HG03432 (cell line): ENCODE measurements around the gene CDKAL1.
"Not testable (repeated sequence)": the region's sequence is repeated elsewhere in the genome, so short reads cannot be mapped to it uniquely, and the experiment has no call there.

ENCODE experiments used
- ATAC-seq: cut with Tn5 transposase; IDR thresholded peaks from one replicate; pipeline ENCODE4 v1.9.1; 2021; ENCODE audit warnings: mild to moderate bottlenecking, moderate library complexity; ENCODE audit not compliant: unreplicated experiment

CDKAL1 gene

DNA sequence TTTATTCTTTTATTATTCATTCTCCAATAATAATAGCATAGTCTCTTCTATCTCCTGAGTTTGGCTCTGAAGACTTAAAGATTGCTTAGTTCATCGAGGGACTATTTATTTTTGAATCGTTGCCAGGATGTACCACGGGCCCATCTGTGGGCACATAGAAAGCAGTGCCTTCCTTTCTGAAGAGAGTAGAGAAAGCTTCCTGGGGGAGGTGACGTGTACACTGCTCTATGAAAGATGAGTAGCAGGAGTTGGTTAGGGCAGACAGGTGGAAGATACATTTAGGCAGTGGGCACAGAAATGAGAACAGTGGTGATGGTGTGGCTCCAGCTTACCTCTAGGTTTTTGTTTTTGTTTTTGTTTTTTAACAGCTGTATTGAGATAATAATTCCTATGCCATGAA, 98.4 kb downstream of the CDKAL1 start:
- no peak for ATAC-seq

DNA sequence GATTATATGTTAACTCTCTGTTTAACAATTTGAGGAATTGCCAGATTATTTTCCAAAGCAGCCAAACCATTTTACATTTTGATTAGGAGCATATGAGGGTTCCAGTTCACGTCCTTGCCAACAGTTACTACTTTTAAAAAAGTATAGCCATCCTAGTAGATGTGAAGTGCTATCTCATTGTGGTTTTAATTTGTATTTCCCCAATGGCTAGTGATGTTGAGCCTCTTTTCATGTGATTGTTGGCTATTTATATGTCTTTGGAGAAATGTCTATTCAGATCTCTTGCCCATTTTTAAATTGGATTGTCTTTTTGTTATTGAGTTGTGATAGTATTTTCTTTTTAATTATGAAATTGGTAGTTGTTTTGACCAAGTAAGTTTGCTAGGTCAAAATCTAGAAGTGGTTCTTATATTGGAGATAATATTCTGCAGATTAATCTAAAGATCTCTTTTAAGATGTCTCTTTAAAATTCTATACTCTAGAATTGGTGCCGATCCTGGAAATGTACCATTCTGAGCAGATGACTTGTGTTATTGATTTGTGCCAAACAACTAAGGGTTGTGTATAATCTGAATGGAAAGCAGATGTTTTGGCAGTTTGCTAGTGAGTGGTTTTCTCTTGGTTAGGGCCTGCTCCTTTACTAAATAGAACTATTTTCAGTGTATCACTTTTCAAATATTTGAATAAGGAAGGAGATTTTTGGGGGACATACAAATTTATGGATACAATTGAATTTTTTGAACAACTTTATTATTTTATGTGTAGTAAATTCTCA, 99.5 kb downstream of the CDKAL1 start:
- ATAC-seq: no peak

DNA sequence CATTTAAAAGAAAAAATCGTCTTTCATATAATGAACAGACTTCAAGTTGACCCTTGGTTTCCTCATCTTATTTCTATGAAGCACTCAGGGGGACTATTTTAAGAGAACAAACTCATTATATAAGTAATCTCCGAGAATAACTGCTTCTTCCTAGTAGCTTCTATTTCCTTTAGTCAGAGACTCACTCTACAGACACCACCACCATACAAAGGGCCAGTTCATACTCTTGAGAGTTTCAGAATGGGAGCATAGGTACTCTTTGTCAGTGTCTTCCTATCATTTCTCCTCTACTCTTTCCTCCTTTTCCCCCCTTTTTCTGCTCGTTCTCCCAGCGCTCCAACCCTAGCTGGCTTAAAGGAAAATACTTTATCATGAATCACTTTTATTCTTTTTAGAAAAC, 104.9 kb downstream of the CDKAL1 start:
- no peak for ATAC-seq

DNA sequence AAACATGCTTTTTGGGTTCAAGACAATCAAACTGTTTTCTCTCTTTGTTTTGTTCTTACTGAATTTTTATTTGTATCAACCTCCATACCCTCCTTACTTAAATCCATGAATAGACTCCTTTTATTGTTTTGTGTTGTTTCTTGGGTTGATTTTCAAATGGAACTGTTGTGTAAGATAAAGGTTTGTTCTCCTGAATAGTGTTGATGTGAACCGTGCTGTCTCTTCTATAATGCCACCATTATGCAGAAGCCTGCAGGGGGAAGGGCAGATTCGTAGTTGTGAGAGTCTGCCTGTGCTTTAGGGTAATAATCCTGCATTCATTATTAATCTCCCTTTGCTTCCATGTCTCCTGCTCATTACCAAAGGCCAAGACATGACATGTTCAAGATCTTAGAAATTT, 105.9 kb downstream of the CDKAL1 start:
- no peak for ATAC-seq

GRCh38 chr6:20642441-20642840, 108.2 kb downstream of the CDKAL1 start:
- no peak for ATAC-seq

- ATAC-seq: no peak
Observed at GRCh38 chr6:20644667-20645370, 110.6 kb downstream of the CDKAL1 start.

DNA sequence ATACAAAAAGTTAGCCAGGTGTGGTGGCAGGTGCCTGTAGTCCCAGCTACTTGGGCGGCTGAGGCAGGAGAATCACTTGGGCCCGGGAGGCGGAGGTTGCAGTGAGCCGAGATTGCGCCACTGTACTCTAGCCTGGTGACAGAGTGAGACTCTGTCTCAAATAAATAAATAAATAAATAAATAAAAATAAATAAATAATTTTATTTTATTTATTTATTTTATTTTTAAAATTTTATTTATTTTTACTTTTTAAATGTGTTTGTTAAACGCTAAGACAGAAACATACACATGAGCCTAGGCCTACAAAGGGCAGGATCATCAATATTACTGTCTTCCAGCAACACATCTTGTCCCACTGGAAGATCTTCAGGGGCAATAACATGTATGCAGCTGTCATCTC, 111.3 kb downstream of the CDKAL1 start:
- ATAC-seq: not testable (repeated sequence)

- ATAC-seq: no peak
Observed at GRCh38 chr6:20647585-20647984, 113.3 kb downstream of the CDKAL1 start.

DNA sequence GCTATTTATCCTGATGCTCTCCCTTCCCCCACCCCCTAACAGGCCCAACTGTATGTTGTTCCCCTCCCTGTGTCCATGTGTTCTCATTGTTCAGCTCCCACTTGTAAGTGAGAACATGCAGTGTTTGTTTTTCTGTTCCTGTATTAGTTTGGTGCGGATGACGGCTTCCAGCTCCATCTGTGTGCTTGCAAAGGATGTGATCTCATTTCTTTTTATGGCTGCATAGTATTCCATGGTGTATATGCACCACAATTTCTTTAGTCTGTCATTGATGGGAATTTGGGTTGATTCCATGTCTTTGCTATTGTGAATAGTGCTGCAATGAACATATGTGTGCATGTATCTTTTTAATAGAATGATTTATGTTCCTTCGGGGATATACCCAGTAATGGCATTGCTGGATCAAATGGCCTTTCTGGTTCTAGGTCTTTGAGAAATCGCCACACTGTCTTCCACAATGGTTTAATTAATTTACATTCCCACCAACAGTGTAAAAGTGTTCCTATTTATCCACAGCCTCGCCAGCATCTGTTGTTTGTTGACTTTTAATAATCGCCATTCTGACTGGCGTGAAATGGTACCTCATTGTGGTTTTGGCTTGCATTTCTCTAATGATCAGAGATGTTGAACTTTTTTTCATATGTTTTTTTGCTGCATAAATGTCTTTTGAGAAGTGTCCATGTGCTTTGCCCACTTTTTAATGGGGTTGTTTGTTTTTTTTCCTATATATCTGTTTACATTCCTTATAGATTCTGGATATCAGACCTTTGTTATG, 115.6 kb downstream of the CDKAL1 start:
- not testable (repeated sequence) for ATAC-seq

GRCh38 chr6:20652299-20653084, 118.2 kb downstream of the CDKAL1 start:
- ATAC-seq: no peak

DNA sequence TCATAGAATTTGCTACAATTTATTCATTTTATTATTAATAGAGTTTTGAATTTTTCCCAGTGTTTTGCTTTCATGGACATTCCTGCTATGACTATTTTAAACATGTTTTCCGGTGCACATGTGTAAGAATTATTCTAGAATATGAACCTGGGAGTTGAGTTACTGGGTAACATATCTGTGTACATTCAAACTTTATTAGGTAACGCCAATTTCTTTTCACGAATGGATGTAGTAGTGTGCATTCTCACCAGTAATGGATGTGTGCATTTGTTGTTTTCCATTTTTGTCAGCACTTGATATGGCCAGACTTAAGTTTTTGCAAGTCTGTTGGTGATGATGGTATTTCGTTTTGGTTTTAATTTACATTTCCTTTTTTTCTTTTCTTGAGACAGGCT, 118.8 kb downstream of the CDKAL1 start:
- no peak for ATAC-seq

DNA sequence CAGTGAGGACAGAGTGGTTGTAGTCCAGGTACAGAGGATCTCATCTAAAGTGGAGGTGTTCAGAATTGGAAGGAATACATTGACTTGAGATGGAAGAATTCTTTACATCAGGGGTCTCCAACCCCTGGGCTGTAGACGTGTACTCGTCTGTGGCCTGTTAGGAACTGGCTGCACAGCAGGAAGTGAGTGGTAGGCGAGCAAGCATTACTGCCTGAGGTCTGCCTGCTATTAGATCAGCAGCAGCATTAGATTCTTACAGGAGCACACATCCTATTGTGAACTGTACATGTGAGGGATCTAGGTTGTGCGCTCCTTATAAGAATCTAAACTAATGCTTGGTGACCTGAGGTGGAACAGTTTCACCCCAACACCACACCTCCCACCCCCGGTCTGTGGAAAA, 121.1 kb downstream of the CDKAL1 start:
- ATAC-seq: no peak

DNA sequence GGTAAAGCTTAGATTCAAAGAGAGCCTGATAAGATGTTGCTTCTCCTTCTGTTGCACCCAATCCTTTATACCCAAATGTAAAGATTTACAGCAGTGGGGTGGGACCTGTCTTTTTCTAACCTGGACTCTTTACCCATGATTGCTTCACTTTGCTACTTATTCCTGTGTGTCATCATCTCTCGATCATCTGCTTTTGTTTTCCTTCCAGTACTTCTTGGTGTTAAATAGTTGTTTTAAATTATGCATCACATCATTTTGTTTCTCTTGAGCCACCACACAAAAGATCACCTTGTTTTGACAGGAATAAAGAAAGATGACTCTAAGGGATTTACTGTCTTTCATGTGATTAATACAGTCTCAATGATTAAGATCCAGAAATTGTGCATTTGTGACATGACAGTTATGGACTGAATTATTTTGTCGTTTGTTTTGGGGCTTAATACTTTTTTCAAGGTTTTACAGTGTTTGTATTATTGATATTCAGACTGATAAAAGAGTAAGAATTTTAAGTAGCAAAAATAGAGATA, 123.1 kb downstream of the CDKAL1 start:
- no peak for ATAC-seq

- no peak for ATAC-seq
Observed at GRCh38 chr6:20658053-20658452, 123.8 kb downstream of the CDKAL1 start.

DNA sequence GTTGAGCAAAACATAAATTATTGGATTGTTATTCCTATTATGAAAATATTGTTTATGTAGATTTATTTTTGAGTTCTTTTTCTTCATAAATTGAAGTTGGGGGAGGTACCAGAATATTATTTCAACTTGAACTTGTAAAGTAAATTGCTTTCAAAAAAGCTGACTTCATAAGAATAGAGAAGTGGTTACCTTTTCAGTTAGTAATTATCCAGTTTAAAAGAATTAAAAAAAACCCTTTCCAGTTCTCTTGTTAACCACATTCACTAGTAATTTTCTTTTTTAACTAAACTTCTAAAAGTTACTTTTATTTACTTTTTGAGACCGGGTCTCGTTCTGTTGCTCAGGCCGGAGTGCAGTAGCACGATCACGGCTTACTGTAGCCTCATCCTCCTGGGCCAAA, 124.3 kb downstream of the CDKAL1 start:
- ATAC-seq: no peak

- ATAC-seq: no peak
Observed at GRCh38 chr6:20660534-20660933, 126.3 kb downstream of the CDKAL1 start.

DNA sequence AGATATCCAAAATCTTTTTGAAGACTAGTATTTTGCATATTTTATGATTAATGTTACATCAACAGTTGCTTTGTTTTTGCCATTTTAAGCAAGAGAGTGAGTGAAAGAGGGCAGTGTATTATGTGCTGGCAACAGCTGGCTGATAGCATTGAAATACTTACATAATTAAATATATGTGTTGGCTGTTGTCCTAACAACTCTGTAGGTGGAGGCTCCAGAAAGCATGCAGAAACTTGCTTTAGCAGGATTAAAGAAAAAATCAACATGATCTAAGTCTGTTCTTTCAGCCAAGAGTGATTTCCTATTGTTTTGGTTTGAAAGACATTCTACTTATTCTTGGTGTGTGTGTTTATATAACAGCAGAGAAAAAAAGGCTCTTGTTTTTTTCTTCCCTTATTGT, 127.5 kb downstream of the CDKAL1 start:
- ATAC-seq: no peak

GRCh38 chr6:20664250-20664649, 130.0 kb downstream of the CDKAL1 start:
- no peak for ATAC-seq

DNA sequence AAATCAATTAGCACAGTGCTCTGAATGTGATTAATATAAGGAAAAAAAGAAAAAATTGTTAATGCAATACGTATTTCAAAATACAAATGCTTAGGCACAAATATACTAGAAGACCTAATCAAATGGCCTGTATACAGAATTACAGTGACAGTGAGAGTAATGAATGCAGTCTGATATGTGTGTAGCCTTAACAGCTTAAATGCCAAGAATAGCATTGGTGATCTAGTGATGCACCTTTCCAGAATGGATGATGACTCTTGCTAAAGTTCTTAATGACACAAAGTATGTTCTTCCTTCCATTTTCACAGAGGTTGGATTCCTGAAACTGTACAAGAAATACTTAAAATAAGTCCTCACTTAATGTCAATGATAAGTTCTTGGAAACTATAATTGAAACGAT, 131.0 kb downstream of the CDKAL1 start:
- no peak for ATAC-seq

- ATAC-seq: peak; percentile 95
Observed at GRCh38 chr6:20669571-20670314, 135.5 kb downstream of the CDKAL1 start.
